ENCODE results near the gene HIGD2A.
"Not testable (repeated sequence)": the region's sequence is repeated elsewhere in the genome, so short reads cannot be mapped to it uniquely, and the experiment has no call there.

Gene HIGD2A

GRCh38 chr5:176394881-176395675, 6.5 kb downstream of the HIGD2A start:
- no peak for DNase-seq (ENCODE audit: low spot score)

DNA sequence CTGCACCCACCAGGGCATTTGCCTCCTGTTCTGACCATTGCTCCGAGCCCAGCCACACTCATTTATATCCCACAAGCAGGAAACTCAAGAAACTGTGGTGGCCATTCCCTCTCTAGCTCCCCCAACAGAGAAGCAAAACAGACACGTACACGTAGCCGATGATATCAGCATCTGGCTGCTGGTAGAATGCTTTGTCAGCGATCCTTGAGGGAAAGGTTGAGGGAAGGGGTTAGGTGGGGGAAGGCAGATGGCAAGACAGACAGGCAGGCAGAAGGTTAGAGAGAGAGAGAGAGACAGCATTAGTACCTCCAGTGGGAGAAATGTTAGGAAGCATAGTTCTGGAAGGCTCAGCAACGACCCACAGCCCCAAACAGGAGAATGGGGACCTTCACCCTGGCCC, 7.8 kb downstream of the HIGD2A start:
- DNase-seq (ENCODE audit: low spot score) = no peak

GRCh38 chr5:176397736-176398420, 9.3 kb downstream of the HIGD2A start:
- no peak for DNase-seq (ENCODE audit: low spot score)

- no peak for DNase-seq (ENCODE audit: low spot score)
Observed at GRCh38 chr5:176400382-176401156, 12.0 kb downstream of the HIGD2A start.

GRCh38 chr5:176401281-176402205, 13.0 kb downstream of the HIGD2A start:
- DNase-seq (ENCODE audit: low spot score) = no peak

- no peak for DNase-seq (ENCODE audit: low spot score)
Observed at GRCh38 chr5:176405656-176406435, 17.3 kb downstream of the HIGD2A start.

GRCh38 chr5:176406436-176407052, 18.0 kb downstream of the HIGD2A start:
- DNase-seq (ENCODE audit: low spot score) = peak; percentile 5

DNA sequence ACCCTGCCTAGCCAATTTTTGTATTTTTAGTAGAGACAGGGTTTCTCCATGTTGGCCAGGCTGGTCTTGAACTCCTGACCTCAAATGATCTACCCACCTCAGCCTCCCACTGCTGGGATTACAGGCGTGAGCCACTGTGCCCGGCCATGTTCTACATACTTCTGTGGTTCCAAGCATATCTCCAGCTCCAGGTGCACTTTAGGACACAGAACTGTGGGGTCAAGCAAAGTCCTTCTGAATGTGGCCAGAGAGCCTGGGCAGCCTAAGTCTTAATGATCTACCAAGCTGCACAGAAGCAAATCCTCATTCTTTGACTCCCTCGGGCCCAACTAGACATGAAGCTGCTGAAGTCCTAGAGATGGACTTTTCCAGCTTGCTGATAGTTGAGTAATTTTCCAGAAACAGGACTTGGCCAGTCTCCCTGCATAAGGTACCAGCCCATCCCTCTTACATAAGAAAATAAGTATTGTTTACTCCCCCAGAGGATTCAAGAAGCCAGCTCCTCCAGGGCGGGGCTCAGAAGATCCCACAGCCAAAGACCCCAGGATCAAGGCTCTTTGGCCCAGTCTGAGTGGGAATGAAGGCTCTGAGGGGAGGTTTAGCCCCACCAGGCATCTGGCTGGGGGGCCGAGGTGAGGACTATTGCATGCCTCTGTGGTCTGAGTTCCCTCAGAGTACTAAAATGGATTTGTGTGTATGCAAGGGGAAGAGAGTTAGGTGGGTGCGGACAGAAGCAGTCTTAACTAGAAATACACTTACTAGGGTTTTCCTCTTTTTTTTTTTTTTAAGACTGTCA, 19.1 kb downstream of the HIGD2A start:
- no peak for DNase-seq (ENCODE audit: low spot score)

- DNase-seq (ENCODE audit: low spot score) = not testable (repeated sequence)
Observed at GRCh38 chr5:176408252-176408573, 19.7 kb downstream of the HIGD2A start.

GRCh38 chr5:176408590-176408989, 20.0 kb downstream of the HIGD2A start:
- DNase-seq (ENCODE audit: low spot score) = no peak

DNA sequence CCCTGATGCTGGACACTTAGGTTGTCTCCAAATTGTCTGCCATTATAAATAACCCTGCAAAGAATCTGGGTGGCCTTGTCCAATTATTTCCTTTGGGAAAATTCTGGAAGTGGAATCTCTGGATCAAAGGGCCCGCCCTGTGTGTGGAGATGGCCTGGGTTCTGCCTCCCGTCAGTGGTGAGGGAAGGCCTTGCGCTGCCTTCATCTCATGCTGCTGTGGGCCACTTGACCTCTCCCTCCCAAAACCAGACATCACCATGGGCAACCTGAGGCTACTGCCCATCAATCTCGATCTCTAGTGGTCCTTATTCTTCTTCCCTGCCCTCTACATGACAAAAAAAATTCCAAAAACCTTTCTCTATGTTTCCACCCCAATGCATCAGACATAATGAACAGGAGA, 21.2 kb downstream of the HIGD2A start:
- DNase-seq (ENCODE audit: low spot score) = no peak

DNA sequence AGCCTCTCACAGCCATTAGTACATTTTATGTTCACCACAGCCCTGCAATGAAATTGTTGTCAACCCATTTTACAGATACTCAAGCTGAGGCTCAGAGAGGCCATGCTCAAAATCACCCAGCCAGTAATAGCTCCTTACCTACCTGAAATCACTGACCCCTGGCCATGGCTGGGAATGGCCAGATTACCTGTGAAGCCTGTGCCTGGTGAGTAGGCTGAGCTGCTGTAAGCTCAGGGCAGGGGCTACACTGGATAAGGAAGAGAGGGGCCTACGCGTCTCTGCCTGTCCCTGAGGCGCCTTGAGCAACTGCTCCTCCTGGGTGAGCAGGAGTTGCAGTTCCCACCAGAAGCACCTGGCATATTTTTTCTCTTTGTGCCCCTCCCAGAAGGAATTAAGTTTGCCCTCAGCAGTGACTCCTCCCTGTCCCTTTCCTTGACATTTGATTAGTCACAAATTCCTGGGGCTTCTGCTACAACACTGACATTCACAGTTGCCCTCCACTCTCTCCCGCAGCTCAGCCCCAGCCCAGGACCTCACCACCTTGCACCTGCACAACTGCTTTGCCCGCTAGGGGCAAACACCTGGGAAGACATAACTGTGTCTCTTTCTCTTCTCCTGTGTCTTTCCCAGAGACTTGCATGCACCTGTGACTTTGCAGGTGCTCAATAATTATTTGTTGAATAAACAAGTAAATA, 22.1 kb downstream of the HIGD2A start:
- peak; percentile 1 for DNase-seq (ENCODE audit: low spot score)

- no peak for DNase-seq (ENCODE audit: low spot score)
Observed at GRCh38 chr5:176412517-176413254, 24.1 kb downstream of the HIGD2A start.

GRCh38 chr5:176413255-176413565, 24.7 kb downstream of the HIGD2A start:
- DNase-seq (ENCODE audit: low spot score) = no peak

DNA sequence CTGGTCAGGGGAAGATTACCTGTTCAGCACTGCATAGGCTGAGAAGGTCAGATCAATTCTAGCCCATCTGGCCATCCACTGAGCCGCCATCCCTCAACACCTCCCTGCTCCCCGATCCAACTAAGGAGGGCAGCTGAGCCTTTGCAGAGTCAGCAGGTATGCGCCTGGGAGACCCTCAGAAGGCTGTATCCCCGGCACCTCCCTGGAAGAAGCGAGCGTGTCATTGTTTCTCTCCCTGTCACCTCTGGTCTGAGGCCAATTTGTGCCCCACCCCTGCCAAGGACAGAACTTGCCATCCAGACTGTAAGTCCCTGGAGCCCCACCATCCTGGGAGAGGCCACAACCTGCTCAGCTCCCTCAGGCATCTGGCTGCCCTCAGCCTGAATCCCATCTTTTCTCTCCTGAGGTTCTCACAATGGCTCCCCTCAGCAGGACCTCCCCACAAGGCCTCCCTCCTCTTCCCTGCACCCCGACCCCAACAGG, 25.2 kb downstream of the HIGD2A start:
- DNase-seq (ENCODE audit: low spot score) = no peak

DNA sequence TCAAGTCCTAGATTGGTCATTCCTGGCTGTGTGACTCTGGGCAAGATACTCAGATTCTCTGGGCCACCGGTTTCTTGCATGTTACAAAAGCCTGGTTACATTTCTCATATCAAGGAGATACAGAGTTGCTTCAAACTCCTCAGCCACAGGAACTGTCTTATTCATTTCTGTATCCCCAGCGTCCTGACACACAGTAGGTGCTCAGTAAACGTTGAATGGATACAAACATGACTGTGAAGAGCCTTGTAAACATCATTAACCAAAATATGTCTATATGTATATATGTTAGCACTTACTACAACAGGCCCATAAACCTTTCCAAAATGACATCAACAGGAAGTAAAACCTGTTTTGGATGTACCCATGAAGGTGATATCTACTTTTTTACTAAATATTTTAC, 26.2 kb downstream of the HIGD2A start:
- no peak for DNase-seq (ENCODE audit: low spot score)

GRCh38 chr5:176415240-176415951, 26.8 kb downstream of the HIGD2A start:
- DNase-seq (ENCODE audit: low spot score) = no peak

All from NAMALWA (cell line).